AG09309 (cell line): ENCODE measurements around the gene ERC1.

ENCODE experiments used
- DNase-seq: peaks from one replicate; pipeline ENCODE4 v3.0.0-alpha.2; 2010; ENCODE audit warnings: low read depth
- H3K4me3 ChIP-seq: 2 replicates; pipeline ENCODE4 v1.5.1; 2011; ENCODE audit warnings: mild to moderate bottlenecking, low read depth, low read length, moderate library complexity; ENCODE audit not compliant: control insufficient read depth
- TF ChIP-seq, protein P1 (sequence below): IDR thresholded peaks from 2 replicates; pipeline ENCODE4 v1.5.1; 2011; ENCODE audit warnings: mild to moderate bottlenecking, low read depth, low read length, inconsistent platforms; ENCODE audit not compliant: insufficient read depth, control insufficient read depth; ENCODE audit errors: missing control alignments

Gene ERC1

DNA sequence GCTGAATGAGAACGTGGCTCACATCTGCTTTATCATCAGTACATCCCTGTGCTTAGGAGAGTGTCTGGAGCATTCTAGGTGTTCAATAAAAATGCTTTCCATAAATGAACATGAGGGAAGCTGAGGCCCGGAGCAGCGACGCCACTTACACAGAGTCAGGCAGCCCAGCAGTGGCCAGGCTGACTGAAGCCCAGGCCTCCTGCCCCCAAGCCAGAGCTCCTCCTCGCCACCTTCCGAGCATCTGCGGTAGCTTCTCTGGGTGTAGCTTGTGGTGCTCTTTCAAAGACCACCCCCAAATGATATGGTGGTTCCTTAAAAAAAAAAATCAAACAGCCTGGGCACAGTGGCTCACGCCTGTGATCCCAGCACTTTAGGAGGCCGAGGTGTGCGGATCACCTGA, 514.6 kb downstream of the ERC1 start:
- TF ChIP-seq, protein P1, sequence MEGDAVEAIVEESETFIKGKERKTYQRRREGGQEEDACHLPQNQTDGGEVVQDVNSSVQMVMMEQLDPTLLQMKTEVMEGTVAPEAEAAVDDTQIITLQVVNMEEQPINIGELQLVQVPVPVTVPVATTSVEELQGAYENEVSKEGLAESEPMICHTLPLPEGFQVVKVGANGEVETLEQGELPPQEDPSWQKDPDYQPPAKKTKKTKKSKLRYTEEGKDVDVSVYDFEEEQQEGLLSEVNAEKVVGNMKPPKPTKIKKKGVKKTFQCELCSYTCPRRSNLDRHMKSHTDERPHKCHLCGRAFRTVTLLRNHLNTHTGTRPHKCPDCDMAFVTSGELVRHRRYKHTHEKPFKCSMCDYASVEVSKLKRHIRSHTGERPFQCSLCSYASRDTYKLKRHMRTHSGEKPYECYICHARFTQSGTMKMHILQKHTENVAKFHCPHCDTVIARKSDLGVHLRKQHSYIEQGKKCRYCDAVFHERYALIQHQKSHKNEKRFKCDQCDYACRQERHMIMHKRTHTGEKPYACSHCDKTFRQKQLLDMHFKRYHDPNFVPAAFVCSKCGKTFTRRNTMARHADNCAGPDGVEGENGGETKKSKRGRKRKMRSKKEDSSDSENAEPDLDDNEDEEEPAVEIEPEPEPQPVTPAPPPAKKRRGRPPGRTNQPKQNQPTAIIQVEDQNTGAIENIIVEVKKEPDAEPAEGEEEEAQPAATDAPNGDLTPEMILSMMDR, result no peak
- H3K4me3 ChIP-seq, result no peak overlapping the region
- DNase-seq, result no peak

DNA sequence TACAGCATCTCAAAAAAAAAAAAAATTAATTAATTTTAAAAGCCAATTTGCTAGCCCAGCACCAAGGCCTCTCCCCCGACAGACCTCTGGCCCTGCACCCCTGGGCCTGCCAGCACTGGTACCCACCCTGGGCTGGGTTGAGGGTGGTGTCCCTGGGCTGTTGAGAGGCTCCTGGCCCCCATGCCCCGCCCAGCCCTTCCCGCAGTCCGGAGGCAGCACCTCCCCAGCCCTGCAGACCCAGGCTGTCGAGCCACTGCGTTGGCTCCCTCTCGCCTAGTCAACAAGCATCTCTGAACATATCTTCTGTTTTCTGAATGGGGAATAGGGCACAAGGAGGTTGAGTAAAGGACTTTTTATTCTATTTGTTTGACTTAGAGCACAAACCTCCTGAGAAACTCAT, 516.3 kb downstream of the ERC1 start:
- no peak for DNase-seq
- H3K4me3 ChIP-seq, result no peak overlapping the region
- TF ChIP-seq, protein P1, result no peak

DNA sequence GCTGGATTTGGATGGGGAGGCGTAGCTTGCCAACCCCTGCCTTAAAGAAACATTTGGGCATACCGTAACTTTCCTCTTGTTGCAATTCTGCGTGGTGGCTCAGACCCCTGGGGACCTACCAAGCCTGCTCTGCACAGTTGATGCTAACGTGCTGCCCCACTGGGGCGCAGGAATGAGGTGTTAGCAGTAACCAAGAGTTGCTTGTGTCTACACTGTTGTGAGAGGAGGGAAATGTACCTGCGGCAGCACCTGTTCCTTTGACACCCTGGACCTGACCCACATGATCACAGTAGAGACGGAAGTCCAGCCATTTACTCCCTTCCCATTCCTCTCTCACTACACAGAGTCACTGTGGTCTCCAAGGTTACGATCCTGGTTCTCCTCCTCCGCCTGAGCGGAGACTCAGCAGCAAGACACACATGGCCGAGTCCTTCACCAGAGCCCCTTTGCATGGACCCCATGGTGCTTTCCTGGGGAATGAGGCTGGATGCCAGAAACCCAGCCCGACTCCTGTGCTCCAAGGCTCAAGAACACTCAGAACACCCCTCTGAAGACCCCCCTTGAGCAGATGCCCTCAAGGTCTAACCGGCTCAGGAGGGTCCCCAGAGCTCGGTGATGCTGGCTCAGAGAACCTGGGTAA, 518.5 kb downstream of the ERC1 start:
- TF ChIP-seq, protein P1, result no peak
- no peak for DNase-seq
- H3K4me3 ChIP-seq, result no peak overlapping the region

DNA sequence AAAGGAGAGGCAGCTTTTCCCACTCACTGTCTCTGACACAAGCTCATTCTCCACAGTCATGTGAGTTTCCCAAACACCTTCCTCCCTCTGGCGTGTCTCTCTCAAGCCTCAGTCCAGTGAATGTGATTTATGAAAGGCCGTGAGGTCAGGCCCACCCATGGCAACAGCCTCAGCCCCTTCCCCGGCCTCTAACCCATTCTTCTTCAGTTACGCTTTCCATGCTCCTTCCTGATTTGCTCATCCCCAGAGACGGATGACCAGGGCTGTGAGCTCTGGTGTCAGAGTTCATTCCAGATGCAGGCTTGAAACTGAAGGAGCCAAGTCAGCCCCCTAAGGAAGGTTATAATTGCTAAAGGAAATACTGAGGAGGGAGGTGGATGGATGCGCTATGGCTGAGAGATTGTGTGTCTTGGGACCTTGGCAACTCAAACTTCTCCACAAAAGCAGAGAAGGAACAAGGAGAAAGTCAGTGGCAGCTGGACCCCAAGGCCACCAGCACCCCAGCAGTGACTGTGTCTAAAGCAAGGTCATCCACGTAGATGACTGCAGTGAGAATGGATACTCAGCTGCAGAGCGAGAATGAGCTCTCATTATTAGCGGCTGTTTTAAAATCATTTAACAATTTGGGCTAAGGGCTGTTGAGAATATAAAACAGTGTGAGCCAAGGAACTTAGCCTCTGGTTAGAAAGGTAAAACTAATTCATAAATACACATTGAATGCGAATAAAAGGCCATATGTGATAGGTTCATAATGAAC, 519.2 kb downstream of the ERC1 start:
- DNase-seq, result no peak
- TF ChIP-seq, protein P1, result no peak
- no peak overlapping the region for H3K4me3 ChIP-seq

DNA sequence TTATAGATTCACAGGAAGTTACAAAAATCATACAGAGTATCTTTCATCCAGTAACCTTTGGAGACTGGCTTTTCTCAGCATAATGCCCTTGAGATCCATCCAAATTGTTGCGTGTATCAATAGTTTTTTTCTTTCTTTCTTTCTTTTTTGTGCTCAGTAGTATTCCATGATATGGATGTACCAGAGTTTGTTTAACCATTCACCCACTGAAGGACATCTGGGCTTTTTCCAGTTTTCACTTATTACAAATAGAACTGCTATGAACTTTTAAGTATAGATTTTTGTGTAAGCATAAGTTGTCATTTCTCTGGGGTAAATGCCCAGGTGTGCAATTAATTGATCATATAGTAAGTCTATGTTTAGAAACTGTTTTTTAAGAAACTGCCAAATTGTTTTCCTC, 524.0 kb downstream of the ERC1 start:
- no peak overlapping the region for H3K4me3 ChIP-seq
- no peak for DNase-seq
- TF ChIP-seq, protein P1, result no peak

DNA sequence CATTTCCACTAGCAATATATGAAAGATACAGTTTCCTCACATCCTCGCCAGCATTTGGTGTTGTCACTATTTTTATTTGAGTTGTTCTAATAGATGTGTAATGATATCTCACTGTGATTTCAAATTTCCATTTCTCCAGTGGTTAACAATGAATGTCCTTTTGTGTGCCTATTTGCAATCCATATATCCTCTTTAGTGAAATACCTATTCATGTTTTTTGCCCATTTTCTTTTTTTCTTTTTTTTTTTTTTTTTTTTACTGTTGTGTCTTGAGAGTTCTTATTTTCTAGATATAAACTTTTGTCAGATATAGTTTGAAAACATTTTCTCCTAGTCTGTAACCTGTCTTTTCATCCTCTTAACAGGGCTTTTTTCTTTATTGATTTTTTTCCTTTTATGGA, 524.4 kb downstream of the ERC1 start:
- no peak overlapping the region for H3K4me3 ChIP-seq
- TF ChIP-seq, protein P1, result no peak
- DNase-seq, result no peak
